Bronchus fibroblast of lung (primary cell): Measurements from ENCODE around the gene RPL35A. TPM values are rescaled to one million over a fixed set of nuclear protein-coding genes. Genes with fewer than 3 reads are reported as not detected.

Experiments used
- total RNA-seq: library from RNA; depleted of rRNA; stranded (reverse); fragments of >200 nt; gene quantifications from 2 replicates; pipeline ENCODE4 v1.2.3, GENCODE V29; 2015

Gene RPL35A
- total RNA-seq: 989 and 1,086 TPM in 2 replicates

DNA sequence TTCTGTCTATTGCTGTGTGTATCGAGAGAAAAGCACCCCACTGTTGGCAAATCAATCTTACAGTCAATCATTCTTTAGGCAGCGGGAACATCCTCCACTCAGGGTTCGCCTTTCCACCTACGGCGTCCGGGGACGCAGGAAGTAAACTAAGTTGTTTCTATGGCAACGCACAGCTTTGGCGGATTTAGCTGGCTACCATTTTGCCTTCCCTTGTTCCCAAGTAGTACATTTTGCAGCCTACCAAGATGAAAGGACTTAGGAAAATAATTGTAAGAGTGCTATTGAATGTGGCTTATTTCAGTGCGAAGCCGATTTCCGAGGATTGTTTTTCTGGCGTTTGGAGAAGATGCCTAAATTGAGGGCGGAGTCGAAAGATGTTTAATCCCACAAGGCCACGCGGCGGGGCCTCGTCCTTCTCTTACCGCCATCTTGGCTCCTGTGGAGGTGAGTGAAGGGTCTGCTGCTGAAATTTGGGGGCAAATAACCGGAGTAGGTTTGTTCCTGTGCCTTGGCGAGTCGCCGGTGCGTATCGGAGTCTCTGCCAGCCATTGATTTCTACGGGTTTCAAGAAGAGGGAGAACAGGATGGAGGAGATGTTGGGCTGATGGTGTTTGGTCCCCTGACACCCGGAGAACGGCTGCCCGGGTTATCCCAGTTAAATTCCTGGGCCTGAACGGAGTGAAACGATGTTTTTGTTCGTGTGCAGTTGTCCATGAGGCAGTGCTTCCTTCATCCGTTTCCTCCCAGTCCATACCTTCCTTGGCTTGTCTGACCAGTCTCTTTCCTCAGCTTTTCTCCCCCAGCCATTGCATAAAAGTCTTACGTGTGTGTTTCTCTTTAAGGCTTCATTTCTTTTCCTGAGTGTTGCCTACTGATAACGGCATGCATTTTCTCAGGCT lies at the start of gene RPL35A:
Gene RPL35A (plus strand): TSS at position 413 of the 899 bp plus-strand sequence. CDS start 778 bp downstream, outside the sequence.

DNA sequence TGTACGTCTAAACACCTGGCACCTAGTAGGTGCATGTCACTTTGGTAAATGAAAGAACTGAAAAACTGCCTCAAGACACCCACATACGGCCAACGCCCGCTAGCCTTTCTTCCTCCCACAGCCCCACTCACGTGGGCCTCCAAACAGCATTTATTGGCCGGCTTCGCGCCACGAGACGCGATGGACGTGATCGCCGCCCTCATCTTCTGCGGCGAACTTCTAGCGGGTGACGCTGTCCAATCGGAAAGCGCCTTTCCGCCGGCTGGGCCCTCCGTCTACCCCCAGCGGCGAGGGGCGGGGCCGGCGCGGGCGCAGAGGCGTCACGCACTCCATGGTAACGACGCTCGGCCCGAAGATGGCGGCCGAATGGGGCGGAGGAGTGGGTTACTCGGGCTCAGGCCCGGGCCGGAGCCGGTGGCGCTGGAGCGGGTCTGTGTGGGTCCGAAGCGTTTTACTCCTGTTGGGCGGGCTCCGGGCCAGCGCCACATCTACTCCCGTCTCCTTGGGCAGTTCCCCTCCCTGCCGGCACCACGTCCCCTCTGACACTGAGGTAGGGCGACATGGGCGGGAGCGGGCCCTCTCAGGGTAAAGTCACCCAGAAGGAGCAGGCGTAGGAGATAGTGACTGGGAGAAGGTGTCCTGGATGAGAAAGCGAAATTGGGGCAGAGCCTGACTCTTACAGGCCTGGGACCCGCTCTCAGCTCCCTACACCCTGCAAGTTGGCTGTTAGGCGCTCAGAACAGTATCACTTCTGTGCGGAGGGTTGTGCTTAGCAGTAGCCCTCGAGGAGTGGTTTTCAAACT lies 10.1 kb downstream of the RPL35A start, which contains the start of gene LMLN:
Gene LMLN (plus strand): TSS at position 327 of the 803 bp plus-strand sequence. CDS start 29 bp downstream, at position 356.

Other genes with a start within 250 kb of the RPL35A start
- 16.0 and 22.0 TPM in 2 replicates for gene RUBCN, start 213.3 kb upstream of the RPL35A start, total RNA-seq
- 17.7 and 22.0 TPM in 2 replicates for gene FYTTD1, start 200.3 kb upstream of the RPL35A start, total RNA-seq
- gene LRCH3, start 158.9 kb upstream of the RPL35A start, total RNA-seq: 11.6 and 14.0 TPM in 2 replicates
- gene LMLN, start 10.0 kb downstream of the RPL35A start, total RNA-seq: 1.9 and 4.9 TPM in 2 replicates